H9 (cell line): ENCODE data around the gene CRYBG2. TPM values are rescaled to one million over a fixed set of nuclear protein-coding genes. Genes with fewer than 3 reads are reported as not detected.

Source experiments
- DNase-seq: peaks from one replicate; pipeline ENCODE4 v3.0.0-alpha.2; 2017
- H2AFZ ChIP-seq: one replicate; pipeline ENCODE4 v1.6.1; 2013; ENCODE audit warnings: mild to moderate bottlenecking, low read length, control low read depth, moderate library complexity
- H2AK5ac ChIP-seq: 2 replicates; pipeline ENCODE4 v1.6.1; 2013; ENCODE audit warnings: low read length, control low read depth, mixed read lengths; ENCODE audit not compliant: insufficient read length
- H2BK120ac ChIP-seq: one replicate; pipeline ENCODE4 v1.6.1; 2013; ENCODE audit warnings: low read depth, mild to moderate bottlenecking, low read length, control low read depth, inconsistent platforms; ENCODE audit not compliant: poor library complexity, severe bottlenecking
- H2BK12ac ChIP-seq: 2 replicates; pipeline ENCODE4 v1.6.1; 2013; ENCODE audit warnings: low read length, control low read depth, mixed read lengths, low read depth; ENCODE audit not compliant: insufficient read length
- H2BK15ac ChIP-seq: 2 replicates; pipeline ENCODE4 v1.6.1; 2013; ENCODE audit warnings: low read depth, low read length, control low read depth
- H2BK20ac ChIP-seq: one replicate; pipeline ENCODE4 v1.6.1; 2013; ENCODE audit warnings: low read depth, mild to moderate bottlenecking, low read length, control low read depth, inconsistent platforms; ENCODE audit not compliant: poor library complexity, severe bottlenecking
- H2BK5ac ChIP-seq: 2 replicates; pipeline ENCODE4 v1.6.1; 2013; ENCODE audit warnings: low read length, control low read depth, mixed read lengths; ENCODE audit not compliant: insufficient read length
- H3K14ac ChIP-seq: 2 replicates; pipeline ENCODE4 v1.6.1; 2013; ENCODE audit warnings: low read length, control low read depth; ENCODE audit not compliant: insufficient read depth
- H3K18ac ChIP-seq: 2 replicates; pipeline ENCODE4 v1.6.1; 2013; ENCODE audit warnings: low read depth, mild to moderate bottlenecking, mixed read lengths, low read length, control low read depth; ENCODE audit not compliant: insufficient read length
- H3K23ac ChIP-seq: 2 replicates; pipeline ENCODE4 v1.6.1; 2013; ENCODE audit warnings: low read length, control low read depth, mixed read lengths, low read depth; ENCODE audit not compliant: insufficient read length
- H3K23me2 ChIP-seq: 2 replicates; pipeline ENCODE4 v1.6.1; 2013; ENCODE audit warnings: low read depth, mild to moderate bottlenecking, mixed read lengths, low read length, control low read depth; ENCODE audit not compliant: insufficient read length, poor library complexity, severe bottlenecking
- H3K27ac ChIP-seq: 2 replicates; pipeline ENCODE4 v1.5.1; 2013; ENCODE audit warnings: low read length, control low read depth, mixed read lengths, low read depth; ENCODE audit not compliant: insufficient read length
- H3K27me3 ChIP-seq: 2 replicates; pipeline ENCODE4 v1.6.1; 2013; ENCODE audit warnings: low read length, control low read depth, inconsistent platforms; ENCODE audit not compliant: insufficient read depth
- H3K4ac ChIP-seq: 2 replicates; pipeline ENCODE4 v1.6.1; 2013; ENCODE audit warnings: low read depth, mild to moderate bottlenecking, control low read depth, inconsistent platforms, low read length, moderate library complexity
- H3K4me1 ChIP-seq: 2 replicates; pipeline ENCODE4 v1.6.1; 2013; ENCODE audit warnings: low read length, control low read depth, inconsistent platforms; ENCODE audit not compliant: insufficient read depth
- H3K4me2 ChIP-seq: 2 replicates; pipeline ENCODE4 v1.6.1; 2013; ENCODE audit warnings: low read length, control low read depth, mixed read lengths; ENCODE audit not compliant: insufficient read length, insufficient read depth
- H3K56ac ChIP-seq: 2 replicates; pipeline ENCODE4 v1.6.1; 2013; ENCODE audit warnings: low read depth, mild to moderate bottlenecking, mixed read lengths, low read length, control low read depth; ENCODE audit not compliant: insufficient read length
- H3K79me1 ChIP-seq: 2 replicates; pipeline ENCODE4 v1.6.1; 2013; ENCODE audit warnings: low read depth, mild to moderate bottlenecking, moderate library complexity, low read length, control low read depth, inconsistent platforms; ENCODE audit not compliant: insufficient read depth, poor library complexity, severe bottlenecking
- H3K79me2 ChIP-seq: 2 replicates; pipeline ENCODE4 v1.6.1; 2013; ENCODE audit warnings: low read length, control low read depth, inconsistent platforms; ENCODE audit not compliant: insufficient read depth
- H3K9ac ChIP-seq: 2 replicates; pipeline ENCODE4 v1.6.1; 2013; ENCODE audit warnings: low read length, control low read depth, mixed read lengths; ENCODE audit not compliant: insufficient read length; ENCODE audit errors: extremely low read depth
- H3K9me3 ChIP-seq: one replicate; pipeline ENCODE4 v1.6.1; 2013; ENCODE audit warnings: low read depth, low read length, inconsistent platforms; ENCODE audit not compliant: control insufficient read depth
- H3T11ph ChIP-seq: one replicate; pipeline ENCODE4 v1.6.1; 2013; ENCODE audit warnings: mild to moderate bottlenecking, low read length, control low read depth, inconsistent platforms
- H4K20me1 ChIP-seq: one replicate; pipeline ENCODE4 v1.6.1; 2013; ENCODE audit not compliant: control insufficient read depth, insufficient read length, insufficient read depth
- H4K5ac ChIP-seq: 2 replicates; pipeline ENCODE4 v1.6.1; 2013; ENCODE audit warnings: low read depth, mild to moderate bottlenecking, mixed read lengths, low read length, control low read depth; ENCODE audit not compliant: insufficient read length
- H4K8ac ChIP-seq: replicated peaks from 2 replicates; pipeline ENCODE4 v1.6.1; 2013; ENCODE audit warnings: low read length, control low read depth, mixed read lengths, low read depth; ENCODE audit not compliant: insufficient read length
- H4K91ac ChIP-seq: 2 replicates; pipeline ENCODE4 v1.6.1; 2013; ENCODE audit warnings: low read depth, mild to moderate bottlenecking, moderate library complexity, mixed read lengths, low read length, control low read depth; ENCODE audit not compliant: insufficient read length
- H3K27ac Mint-ChIP-seq, 3 experiments: 2 replicates in 2 of 3; 3 replicates in 1 of 3; pipeline ENCODE4 v1.8.0; 2020 to 2021; ENCODE audit warnings: mixed read lengths in 3 of 3, mild to moderate bottlenecking in 1 of 3, moderate library complexity in 1 of 3
- H3K27me3 Mint-ChIP-seq: 2 replicates; pipeline ENCODE4 v1.8.0; 2021; ENCODE audit warnings: low read depth, mild to moderate bottlenecking, moderate library complexity, mixed read lengths
- H3K36me3 Mint-ChIP-seq, 3 experiments: 2 replicates in 2 of 3; 3 replicates in 1 of 3; pipeline ENCODE4 v1.8.0; 2020 to 2021; ENCODE audit warnings: low read depth in 3 of 3, mixed read lengths in 3 of 3; ENCODE audit not compliant: insufficient read depth in 1 of 3
- H3K4me1 Mint-ChIP-seq, 2 experiments: 2 replicates each; pipeline ENCODE4 v1.8.0; 2020; ENCODE audit warnings: mixed read lengths in 2 of 2
- H3K4me3 Mint-ChIP-seq, 2 experiments: 2 replicates in 1 of 2; 3 replicates in 1 of 2; pipeline ENCODE4 v1.8.0; 2020 to 2021; ENCODE audit warnings: mild to moderate bottlenecking in 2 of 2, mixed read lengths in 2 of 2, moderate library complexity in 1 of 2
- H3K9me3 Mint-ChIP-seq, 2 experiments: 2 replicates in 1 of 2; 3 replicates in 1 of 2; pipeline ENCODE4 v1.8.0; 2020; ENCODE audit warnings: mild to moderate bottlenecking in 2 of 2, mixed read lengths in 2 of 2, moderate library complexity in 1 of 2
- CTCF ChIP-seq: fragments of 200-600 bp; sonication (generic); conservative IDR thresholded peaks from 3 replicates; pipeline ENCODE4 v1.8.0; 2021; ENCODE audit warnings: antibody characterized with exemption, mild to moderate bottlenecking
- WGBS: extraction: QIAGEN DNeasy Blood & Tissue Kit; methylation state at CpG from one replicate; pipeline ENCODE4 v1.1.7; 2013; ENCODE audit warnings: missing lambda C conversion rate, low lambda C conversion rate, mixed read lengths; ENCODE audit not compliant: insufficient read length; ENCODE audit errors: extremely low coverage; 5-methylcytosine and 5-hydroxymethylcytosine counted together
- total RNA-seq: library from RNA; stranded (reverse); gene quantifications from 2 replicates; pipeline ENCODE4 v1.2.1, GENCODE V29; 2021

Gene CRYBG2
- total RNA-seq, 1 experiment from 2014 or later = 12.8 TPM

GRCh38 chr1:26289158-26290059 lies 64.5 kb downstream of the CRYBG2 start:
- Histone ChIP-seq H3K4me1 (peaks cover 3% of the 10 kb centered on the region; the same call in 1 of the 2 replicates), H2BK120ac (no peak overlapping the region), H3K23me2 (no peaks in the 10 kb centered on the region), H3K9me3 (no peaks in the 10 kb centered on the region), H3K27ac (no peak overlapping the region), H3K79me2 (no peaks in the 10 kb centered on the region), H3T11ph (no peak overlapping the region), H3K23ac (no peak overlapping the region), H2BK12ac (no peak overlapping the region), H2BK20ac (no peak overlapping the region), H2BK5ac (no peak overlapping the region), H3K4ac (no peak overlapping the region), H3K9ac (no peak overlapping the region), H2AK5ac (no peak overlapping the region), H3K14ac (no peak overlapping the region), H3K4me2 (no peak overlapping the region), H2AFZ (no peak overlapping the region), H3K18ac (no peak overlapping the region), H4K91ac (no peak overlapping the region), H3K56ac (no peak overlapping the region), H2BK15ac (no peak overlapping the region), H4K8ac (no peak overlapping the region), H4K5ac (no peak overlapping the region), H3K79me1 (no peaks in the 10 kb centered on the region), H4K20me1 (no peaks in the 10 kb centered on the region), H3K27me3 (no peaks in the 10 kb centered on the region)
- Mint-ChIP-seq H3K9me3 (no peaks in the 10 kb centered on the region; a peak in 1 of 5 replicates), H3K27ac (peak overlapping the region in 2 of 3 experiments; percentile 48 to 64; a peak in 3 of 7 replicates), H3K4me3 (no peak overlapping the region; a peak in 1 of 5 replicates), H3K4me1 (peaks cover 30 to 44% of the 10 kb centered on the region in 2 experiments), H3K27me3 (no peaks in the 10 kb centered on the region), H3K36me3 (peaks cover 0 to 6% (median 0%) of the 10 kb centered on the region in 3 experiments; a peak in 1 of 7 replicates)
- no peak for DNase-seq
- no CpG with 5 or more reads among the region's 21 CpGs for WGBS
- no peak for TF ChIP-seq CTCF
